Inflammatory macrophage treated with lipopolysaccharide for 1 hour (primary cell): ENCODE data around the gene GRHL1.
A peak's percentile ranks its signal among the peaks of the same experiment; 100 is the strongest.
"Not testable (repeated sequence)": the region's sequence is repeated elsewhere in the genome, so short reads cannot be mapped to it uniquely, and the experiment has no call there.

Source experiments
- DNase-seq, 2 donors: peaks; one replicate each; pipeline ENCODE4 v3.0.0-alpha.2; 2020 to 2022

GRHL1 gene

GRCh38 chr2:10012366-10012962, 61.0 kb downstream of the GRHL1 start:
- DNase-seq: not testable (repeated sequence)

DNA sequence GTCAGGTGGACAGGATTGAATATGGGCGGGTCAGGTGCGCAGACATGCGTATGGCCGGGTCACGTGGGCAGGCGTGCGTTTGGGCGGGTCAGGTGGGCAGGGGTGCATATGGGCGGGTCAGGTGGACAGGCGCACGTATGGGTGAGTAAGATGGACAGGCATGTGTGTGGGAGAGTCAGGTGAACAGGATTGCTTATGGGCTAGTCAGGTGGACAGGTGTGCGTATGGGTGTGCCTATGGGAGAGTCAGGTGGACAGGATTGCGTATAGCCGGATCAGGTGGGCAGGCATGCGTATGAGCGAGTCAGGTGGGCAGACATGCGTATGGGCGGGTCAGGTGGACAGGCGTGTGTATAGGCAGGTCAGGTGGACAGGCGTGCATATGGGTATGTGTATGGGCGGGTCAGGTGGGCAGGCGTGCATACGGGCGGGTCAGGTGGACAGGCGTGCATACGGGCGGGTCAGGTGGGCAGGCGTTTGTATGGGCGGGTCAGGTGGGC, 61.5 kb downstream of the GRHL1 start:
- no peak for DNase-seq

DNA sequence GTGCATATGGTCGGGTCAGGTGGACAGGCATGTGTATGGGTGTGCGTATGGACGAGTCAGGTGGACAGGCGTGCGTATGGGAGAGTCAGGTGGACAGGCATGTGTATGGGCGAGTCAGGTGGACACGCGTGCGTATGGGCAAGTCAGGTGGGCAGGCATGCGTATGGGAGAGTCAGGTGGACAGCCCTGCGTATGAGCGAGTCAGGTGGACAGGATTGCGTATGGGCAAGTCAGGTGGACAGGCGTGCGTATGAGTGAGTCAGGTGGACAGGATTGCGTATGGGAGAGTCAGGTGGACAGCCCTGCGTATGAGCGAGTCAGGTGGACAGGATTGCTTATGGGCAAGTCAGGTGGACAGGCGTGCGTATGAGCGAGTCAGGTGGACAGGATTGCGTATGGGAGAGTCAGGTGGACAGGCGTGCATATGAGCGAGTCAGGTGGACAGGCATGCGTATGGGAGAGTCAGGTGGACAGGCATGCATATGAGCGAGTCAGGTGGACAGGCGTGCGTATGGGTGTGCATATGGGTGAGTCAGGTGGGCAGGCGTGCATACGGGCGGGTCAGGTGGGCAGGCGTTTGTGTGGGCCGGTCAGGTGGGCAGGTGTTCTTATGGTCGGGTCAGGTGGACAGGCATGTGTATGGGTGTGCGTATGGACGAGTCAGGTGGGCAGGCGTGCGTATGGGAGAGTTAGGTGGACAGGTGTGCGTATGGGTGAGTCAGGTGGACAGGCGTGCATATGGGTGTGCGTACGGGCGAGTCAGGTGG, 62.3 kb downstream of the GRHL1 start:
- not testable (repeated sequence) for DNase-seq

GRCh38 chr2:10014418-10015190, 63.1 kb downstream of the GRHL1 start:
- no peak for DNase-seq

DNA sequence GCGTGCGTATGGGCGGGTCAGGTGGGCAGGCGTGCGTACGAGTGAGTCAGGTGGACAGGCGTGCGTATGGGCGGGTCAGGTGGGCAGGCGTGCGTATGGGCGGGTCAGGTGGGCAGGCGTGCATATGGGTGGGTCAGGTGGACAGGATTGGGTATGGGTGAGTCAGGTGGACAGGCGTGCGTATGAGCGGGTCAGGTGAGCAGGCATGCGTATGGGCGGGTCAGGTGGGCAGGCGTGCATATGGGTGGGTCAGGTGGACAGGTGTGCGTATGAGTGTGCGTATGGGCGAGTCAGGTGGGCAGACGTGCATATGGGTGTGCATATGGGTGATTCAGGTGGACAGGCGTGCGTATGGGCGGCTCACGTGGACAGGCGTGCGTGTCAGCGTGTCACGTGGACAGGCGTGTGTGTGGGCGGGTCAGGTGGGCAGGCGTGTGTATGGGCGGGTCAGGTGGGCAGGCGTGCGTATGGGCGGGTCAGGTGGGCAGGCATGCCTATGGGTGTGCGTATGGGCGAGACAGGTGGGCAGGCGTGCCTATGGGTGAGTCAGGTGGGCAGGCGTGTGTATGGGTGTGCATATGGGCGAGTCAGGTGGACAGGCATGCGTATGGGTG, 64.0 kb downstream of the GRHL1 start:
- DNase-seq: not testable (repeated sequence)

DNA sequence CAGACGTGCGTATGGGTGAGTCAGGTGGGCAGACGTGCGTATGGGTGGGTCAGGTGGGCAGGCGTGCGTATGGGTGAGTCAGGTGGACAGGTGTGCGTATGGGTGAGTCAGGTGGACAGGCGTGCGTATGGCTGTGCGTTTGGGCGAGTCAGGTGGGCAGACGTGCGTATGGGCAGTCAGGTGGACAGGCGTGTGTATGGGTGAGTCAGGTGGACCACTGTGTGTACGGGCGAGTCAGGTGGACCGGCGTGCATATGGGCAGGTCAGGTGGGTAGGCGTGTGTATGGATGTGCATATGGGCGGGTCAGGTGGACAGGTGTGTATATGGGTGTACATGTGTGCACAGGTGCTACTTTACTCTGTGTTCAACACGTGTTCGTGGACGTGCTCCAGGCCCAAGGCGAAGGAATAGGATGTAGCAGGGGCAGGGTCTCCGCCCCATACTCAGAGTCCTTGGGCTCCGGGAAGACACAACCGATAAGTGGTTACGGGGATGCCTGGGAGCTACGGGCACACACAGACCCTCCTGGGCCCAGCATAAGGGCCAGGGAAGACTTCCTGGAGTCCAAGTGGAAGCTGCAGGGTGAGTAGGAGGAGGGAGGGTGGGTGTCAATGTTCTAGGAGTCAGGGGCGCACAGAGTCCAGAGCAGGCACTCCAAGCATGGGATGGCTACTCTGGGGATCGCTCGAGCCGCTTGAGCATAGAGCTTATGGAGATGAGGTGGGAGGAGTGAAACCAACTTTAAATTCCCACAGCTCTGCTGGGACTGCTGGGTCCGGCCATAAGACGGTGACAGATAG, 64.7 kb downstream of the GRHL1 start:
- DNase-seq: no peak

GRCh38 chr2:10016802-10017258, 65.3 kb downstream of the GRHL1 start:
- no peak for DNase-seq

DNA sequence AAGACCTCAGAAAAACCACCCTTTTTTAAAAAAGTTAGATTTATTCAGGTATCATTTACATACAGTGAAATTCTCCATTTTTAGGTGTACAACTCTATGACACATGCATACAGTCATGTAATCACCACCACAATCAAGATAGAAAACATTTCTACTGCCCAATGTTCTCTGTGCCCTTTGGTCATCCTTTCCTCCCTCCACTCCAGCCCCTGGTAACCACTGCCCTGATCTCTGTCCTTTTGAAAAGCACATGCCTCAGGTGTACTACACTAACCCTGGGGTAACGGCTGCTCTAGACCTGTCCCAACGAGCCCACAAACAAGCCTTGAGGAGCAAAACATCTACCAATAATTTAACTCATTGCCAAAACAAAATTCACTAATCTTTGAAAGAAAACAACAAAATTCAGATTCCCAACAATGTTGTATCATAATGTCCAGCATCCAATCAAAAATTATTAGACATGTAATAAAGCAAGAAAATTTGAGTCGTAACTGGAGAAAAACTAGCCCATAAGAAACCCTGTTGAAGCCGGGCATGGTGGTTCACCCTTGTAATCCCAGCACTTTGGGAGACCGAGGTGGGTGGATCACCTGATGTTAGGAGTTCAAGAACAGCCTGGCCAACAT, 65.9 kb downstream of the GRHL1 start:
- DNase-seq: no peak

DNA sequence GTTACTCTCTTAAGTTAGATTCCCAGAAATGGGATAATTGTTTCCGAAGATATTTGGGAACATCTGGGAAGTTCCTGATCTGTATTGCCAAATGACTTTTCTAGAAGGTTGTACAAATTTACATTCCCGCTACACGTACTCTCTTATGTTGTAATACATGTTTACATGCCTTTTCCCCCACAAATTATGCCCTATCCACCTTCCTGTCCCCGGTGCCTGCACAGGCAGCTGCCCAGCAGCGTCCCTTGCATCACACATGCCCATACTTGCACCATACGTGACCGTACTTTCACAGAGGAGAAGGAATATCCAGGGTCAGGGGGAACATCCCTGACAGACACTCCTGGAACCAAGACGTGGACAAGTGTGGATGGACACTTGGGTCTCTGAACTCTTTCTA, 67.7 kb downstream of the GRHL1 start:
- peak; percentile 53 to 55 for DNase-seq

GRCh38 chr2:10019602-10020400, 68.3 kb downstream of the GRHL1 start:
- DNase-seq: peak; percentile 35 to 42

DNA sequence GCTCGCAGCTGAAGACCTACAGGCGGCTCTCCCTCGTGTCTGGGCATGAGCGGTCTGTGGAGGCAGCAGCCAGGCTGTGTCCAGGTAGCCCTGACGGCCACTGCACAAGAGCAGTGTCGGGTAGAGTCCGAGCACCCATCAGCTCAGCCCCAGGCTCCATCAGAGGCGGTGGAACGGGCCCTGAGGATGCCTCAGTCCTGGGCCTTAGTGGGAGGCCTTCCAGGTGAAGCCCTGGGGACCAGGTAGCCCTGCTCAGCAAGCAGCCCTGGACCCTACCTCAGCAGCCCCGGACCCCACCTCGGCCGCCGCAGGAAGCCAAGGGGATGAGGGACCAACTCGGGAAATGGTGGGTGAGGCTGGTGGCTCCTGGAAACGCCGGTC, 70.5 kb downstream of the GRHL1 start:
- DNase-seq: no peak

GRCh38 chr2:10022445-10022844, 71.0 kb downstream of the GRHL1 start:
- peak in 1 of 2 donors; percentile 71 for DNase-seq

GRCh38 chr2:10022966-10023662, 71.6 kb downstream of the GRHL1 start:
- no peak for DNase-seq

DNA sequence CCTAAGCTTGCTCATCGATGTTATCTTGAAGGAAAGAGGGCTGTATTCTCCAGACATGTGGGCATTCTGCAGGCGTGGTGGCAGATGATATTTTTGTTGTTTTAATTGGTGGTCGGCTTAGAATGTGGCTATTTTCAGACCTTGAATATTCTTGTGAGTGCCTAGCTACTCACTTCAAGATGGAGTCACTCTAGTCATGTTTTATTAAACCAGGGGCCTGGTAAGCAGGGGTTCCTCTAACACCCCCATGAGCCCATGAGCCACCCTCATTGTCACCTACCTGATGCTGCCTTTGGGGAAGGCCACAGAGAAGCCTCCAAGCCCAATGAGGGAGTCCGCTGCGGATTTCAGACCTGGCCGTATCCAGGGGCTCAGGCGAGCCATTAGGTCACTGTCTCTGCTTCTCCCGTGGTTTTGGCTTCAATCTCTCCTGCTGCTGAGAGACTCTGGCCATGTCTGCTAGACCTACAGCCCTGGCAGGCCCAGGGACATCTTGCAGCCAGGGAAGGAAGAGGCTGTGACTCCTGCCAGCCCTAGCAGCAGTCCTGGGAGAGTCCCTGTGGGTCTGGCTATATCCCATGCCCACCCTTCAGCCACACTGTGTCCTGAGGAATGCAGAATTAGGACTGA, 75.6 kb downstream of the GRHL1 start:
- no peak for DNase-seq

GRCh38 chr2:10027660-10028330, 76.3 kb downstream of the GRHL1 start:
- DNase-seq: peak in 1 of 2 donors; percentile 42

DNA sequence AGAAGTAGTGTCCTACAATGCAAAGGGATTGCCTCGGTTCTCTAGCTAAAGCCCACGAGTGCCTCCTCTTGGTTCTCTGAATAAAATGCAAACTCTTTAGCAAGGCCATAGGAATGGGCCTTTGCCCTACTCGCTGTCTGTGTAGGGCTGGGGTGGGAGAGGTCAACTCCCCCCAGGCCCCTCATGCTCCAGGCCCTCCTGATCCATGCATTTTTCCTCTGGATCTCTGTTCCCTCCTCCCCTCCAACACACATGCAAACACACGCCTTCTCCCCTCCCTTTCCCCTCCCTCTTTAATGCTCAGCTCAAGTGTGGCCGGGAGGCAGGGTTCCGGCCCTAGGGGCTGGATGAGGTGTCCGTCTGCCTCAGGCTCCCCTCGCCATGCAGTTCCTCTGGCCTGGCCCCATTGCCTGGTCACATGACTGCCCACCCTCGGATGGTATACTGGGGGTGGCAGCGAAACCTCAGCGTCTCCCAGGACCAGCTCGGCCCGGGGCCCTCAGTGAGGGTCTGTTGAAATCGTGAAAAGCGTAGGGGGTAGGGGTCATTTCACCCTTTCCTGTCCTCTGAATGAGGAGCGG, 77.0 kb downstream of the GRHL1 start:
- peak; percentile 39 to 59 for DNase-seq

DNA sequence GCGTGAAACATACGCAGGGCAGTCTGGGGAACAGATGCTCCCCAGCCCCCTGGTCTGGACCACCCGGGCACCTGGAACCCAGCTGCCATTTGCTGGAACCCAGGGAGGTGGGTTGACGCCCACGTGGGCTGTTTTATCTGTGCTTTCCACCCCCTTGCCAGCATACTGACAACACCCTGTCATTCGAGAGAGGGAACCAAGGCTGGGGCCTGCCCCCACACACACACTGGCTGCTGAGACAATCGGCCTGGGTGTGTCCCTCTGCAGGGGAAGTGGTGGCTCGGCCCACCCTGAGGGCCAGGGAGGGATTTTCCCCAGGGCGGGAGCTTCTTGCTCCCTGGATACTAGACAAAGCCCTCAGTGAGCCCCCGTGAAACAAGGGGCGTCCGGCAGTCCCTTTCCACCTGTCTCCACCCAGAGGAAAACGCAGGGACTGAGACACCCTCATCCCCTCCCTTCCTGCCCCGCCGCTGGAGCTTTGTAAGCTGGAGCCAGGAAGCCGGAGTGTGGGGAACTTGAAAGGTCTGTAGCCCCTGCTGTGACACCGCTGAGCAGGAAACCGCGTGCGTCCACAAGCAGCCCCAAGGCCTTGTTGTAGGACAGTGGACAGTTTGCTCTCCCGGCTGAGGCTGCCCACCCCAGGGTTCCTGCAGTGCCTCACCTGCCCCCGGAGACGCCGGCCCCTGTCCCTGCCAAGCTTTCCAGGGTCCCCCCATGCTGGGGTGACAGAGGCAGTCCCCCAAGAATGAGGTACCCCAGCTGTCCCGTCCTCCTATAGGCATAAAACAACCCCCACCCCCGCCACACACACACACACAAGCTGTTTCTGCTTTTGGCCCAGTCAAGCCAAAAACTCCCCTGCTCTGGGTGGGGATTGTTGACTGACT, 77.7 kb downstream of the GRHL1 start:
- DNase-seq: peak; percentile 94 to 98

DNA sequence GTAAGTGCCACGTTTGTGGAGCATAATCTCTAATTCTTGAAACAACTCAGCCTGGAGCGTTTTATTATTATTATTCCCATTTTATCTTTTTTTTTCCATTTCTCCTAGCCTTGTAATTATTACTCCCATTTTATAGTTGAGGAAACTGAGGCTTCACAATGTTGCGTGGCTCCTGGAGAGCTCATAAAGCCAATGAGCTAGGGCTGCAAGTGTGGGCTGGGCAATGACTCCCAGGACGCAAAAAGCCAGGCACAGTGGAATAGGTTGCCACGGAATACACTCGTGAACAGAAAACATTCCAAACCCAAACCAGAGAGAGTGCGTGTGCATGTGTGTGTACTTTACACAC, 78.4 kb downstream of the GRHL1 start:
- no peak for DNase-seq
